Astrocyte (in vitro differentiated cells and primary cell): ENCODE results near the gene GCK.

ENCODE experiments used
- EZH2 ChIP-seq: IDR thresholded peaks from 2 replicates; pipeline ENCODE4 v1.6.1; 2012; ENCODE audit warnings: mild to moderate bottlenecking, low read length, inconsistent platforms; ENCODE audit not compliant: insufficient read depth
- TF ChIP-seq, protein P1 (sequence below): IDR thresholded peaks from 2 replicates; pipeline ENCODE4 v1.5.1; 2011; ENCODE audit warnings: low read depth, mild to moderate bottlenecking, inconsistent platforms, low read length, moderate library complexity; ENCODE audit not compliant: insufficient read depth

DNA sequence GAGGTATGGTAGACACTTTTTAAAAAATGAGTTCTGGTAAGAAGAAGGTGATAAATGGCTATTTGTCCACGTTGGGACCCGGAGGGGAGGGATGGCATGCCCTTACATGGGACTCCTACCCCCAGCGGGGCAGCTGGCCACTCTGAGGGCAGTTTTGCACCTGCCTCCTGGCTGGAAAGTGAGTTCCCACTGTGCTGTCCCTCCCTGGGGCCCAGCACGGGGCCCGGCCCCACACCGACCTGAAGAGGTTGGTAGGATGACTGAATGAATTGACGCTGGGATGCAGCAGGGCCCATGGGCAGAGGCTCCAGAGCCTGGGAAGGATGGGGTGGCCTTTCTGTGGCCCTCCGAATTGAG, 85.7 kb downstream of the GCK start:
- TF ChIP-seq EZH2, result no peak
- TF ChIP-seq, protein P1, sequence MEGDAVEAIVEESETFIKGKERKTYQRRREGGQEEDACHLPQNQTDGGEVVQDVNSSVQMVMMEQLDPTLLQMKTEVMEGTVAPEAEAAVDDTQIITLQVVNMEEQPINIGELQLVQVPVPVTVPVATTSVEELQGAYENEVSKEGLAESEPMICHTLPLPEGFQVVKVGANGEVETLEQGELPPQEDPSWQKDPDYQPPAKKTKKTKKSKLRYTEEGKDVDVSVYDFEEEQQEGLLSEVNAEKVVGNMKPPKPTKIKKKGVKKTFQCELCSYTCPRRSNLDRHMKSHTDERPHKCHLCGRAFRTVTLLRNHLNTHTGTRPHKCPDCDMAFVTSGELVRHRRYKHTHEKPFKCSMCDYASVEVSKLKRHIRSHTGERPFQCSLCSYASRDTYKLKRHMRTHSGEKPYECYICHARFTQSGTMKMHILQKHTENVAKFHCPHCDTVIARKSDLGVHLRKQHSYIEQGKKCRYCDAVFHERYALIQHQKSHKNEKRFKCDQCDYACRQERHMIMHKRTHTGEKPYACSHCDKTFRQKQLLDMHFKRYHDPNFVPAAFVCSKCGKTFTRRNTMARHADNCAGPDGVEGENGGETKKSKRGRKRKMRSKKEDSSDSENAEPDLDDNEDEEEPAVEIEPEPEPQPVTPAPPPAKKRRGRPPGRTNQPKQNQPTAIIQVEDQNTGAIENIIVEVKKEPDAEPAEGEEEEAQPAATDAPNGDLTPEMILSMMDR, result no peak
